Measurements from ENCODE around the gene IER5L.
A peak's percentile ranks its signal among the peaks of the same experiment; 100 is the strongest.
"Not testable (repeated sequence)": the region's sequence is repeated elsewhere in the genome, so short reads cannot be mapped to it uniquely, and the experiment has no call there.

IER5L gene

DNA sequence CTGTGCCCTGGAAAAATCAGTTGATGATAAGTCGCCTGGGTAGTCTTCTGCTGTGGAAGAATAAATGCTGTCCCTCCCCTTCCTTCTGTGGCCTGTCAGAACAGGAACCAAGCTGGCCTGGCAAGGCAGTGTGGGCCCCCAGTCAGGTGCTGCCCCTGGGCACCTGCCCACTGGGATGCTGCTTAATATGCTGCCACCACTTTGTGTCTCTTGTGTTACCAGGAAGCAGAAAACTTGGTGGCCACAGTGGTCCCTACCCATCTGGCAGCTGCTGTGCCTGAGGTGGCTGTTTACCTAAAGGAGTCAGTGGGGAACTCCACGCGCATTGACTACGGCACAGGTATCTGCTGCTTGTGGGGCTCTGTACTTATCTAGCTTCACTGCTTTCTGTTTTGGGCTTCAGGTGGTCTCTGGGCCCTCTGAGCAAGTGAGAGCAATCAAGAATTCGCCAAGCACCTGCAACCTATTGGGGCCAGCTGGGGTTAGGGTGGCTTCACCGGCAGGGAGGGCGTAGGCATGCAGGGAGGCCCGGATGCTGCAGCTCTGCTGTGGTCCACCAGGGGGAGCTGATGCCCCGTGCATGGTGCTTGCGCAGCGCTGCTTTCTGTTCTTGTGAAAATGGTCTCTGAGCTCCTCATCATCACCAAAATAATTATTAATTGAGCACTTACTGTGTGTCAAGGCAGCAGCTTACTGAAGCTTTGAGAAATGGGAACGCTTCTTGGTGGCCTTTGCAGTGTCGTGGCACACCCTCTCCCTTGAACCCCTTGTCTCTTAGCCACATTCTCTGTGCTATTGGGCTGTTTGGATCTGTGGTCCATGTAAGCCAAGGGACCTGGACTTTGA lies 46.5 kb downstream of the IER5L start:
- H3K36me3 ChIP-seq (ENCODE audit: insufficient read depth, low read depth, low read length), result peaks cover 70% of the 10 kb centered on the region
- no peaks in the 10 kb centered on the region for H3K9me3 ChIP-seq (ENCODE audit: insufficient read depth, low read depth, low read length)
- no peak overlapping the region for H3K27ac ChIP-seq (ENCODE audit: low read length)
- H3K4me1 ChIP-seq (ENCODE audit: insufficient read depth, low read length), result peaks cover 11% of the 10 kb centered on the region; the same call in 1 of the 2 replicates
- H3K9ac ChIP-seq (ENCODE audit: low read depth, low read length), result no peak overlapping the region
- H3K4me3 ChIP-seq (ENCODE audit: low read length), result no peak overlapping the region
- no peaks in the 10 kb centered on the region for H3K27me3 ChIP-seq (ENCODE audit: insufficient read depth, low read length)

DNA sequence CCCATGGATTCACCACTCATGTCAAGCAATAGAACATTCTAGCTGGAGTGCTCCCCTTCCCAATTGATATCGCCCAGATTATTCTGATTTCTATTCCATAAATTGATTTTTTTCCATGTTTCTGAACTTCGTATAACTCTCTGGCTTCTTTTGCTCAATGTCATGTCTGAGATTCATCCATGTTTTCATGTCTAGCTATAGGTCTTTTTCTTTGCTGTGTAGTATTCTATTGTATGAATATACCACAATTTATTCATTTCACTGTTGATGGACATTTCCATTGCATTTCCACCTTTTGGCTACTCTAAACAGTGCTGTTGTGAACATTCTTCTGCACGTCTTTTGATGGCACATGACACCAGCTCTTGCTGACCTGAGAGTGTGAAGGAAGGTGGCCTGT lies 47.3 kb downstream of the IER5L start:
- H3K9me3 ChIP-seq (ENCODE audit: insufficient read depth, low read depth, low read length), result no peaks in the 10 kb centered on the region
- peaks cover 66% of the 10 kb centered on the region for H3K36me3 ChIP-seq (ENCODE audit: insufficient read depth, low read depth, low read length)
- no peaks in the 10 kb centered on the region for H3K27me3 ChIP-seq (ENCODE audit: insufficient read depth, low read length)
- H3K4me1 ChIP-seq (ENCODE audit: insufficient read depth, low read length), result peaks cover 16% of the 10 kb centered on the region; the same call in 1 of the 2 replicates
- H3K4me3 ChIP-seq (ENCODE audit: low read length), result no peak overlapping the region
- H3K9ac ChIP-seq (ENCODE audit: low read depth, low read length), result no peak overlapping the region
- no peak overlapping the region for H3K27ac ChIP-seq (ENCODE audit: low read length)

DNA sequence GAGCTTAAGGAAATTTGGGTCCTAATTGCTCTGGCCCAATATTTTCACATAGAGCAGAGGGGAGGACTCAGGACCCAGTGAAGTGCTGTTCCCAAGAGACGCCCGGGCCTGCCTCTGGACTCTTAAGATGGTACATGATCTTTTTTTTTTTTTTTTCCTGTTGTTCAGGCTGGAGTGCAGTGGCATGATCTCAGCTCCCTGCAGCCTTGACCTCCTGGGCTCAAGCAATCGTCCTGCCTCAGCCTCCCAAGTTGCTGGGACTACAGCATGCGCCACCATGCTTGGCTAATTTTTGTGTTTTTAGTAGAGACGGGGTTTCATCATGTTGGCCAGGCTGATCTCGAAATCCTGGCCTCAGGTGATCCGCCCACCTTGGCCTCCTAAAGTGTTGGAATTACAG lies 47.8 kb downstream of the IER5L start:
- H3K4me1 ChIP-seq (ENCODE audit: insufficient read depth, low read length), result peaks cover 18% of the 10 kb centered on the region; the same call in 1 of the 2 replicates
- H3K27me3 ChIP-seq (ENCODE audit: insufficient read depth, low read length); H3K4me3 ChIP-seq (ENCODE audit: low read length); H3K27ac ChIP-seq (ENCODE audit: low read length); H3K9ac ChIP-seq (ENCODE audit: low read depth, low read length); H3K9me3 ChIP-seq (ENCODE audit: insufficient read depth, low read depth, low read length): not testable (repeated sequence)
- peaks cover 66% of the 10 kb centered on the region for H3K36me3 ChIP-seq (ENCODE audit: insufficient read depth, low read depth, low read length)

DNA sequence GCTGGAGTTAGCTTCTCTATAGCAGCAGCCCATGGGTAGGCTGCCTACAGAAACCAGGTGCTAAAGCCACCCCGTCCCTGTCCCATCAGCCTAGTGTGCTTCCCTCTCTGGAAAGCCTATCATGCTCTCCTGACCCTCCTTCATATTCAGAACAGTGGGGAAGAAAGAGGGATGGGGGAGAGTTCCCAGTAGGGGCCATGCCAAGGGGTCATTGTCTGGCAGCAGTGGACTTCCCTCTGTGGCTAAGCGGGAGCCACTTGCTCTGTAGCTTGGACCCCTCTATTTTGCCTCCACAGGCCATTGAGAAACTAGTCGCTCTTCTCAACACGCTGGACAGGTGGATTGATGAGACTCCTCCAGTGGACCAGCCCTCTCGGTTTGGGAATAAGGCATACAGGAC lies 49.4 kb downstream of the IER5L start:
- Histone ChIP-seq H3K36me3 (ENCODE audit: insufficient read depth, low read depth, low read length) (peaks cover 67% of the 10 kb centered on the region), H3K4me1 (ENCODE audit: insufficient read depth, low read length) (peaks cover 18% of the 10 kb centered on the region; the same call in 1 of the 2 replicates)

DNA sequence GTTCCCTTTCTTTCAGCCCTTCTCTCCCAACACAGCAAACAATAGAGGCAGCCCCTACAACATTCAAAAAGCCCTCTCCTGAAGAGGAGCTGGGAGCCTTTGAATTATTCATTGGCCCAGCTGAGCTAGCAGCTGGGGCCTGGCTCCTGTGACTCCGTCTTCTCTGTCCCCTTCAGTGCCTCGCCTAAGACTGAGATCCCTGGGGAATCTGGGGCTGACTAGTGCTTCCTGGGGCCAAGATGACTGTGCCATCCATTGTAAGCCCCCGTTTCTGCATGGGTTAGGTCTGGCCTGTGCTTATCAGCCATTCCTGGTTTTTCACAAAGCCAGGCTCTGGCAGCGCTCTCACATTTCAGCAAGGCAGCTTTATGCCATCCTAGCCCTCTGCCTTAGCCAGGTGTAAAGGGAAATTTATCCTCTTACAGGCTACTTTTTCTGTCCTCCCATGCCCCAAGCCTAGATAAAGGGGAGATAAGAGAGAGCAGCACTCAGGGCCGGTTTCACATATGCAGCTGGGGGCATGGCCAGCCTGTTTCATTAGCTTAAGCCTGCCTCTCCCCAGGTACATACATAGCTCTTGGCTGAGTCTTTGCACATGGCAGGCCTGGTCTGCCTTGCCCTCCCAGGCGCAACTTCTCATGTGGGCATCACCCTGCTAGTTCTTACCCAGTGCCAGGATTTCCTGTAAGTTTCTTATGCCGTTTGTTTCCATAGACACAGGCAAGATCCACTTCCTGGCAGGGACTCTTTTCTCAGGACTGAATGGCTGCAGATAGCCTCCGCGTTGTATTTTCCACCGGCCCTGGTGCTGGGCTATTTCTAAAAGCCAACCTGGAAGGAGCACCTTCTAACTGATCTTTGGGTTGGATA lies 51.1 kb downstream of the IER5L start:
- H3K4me3 ChIP-seq (ENCODE audit: low read length), result peak overlapping the region; percentile 40; the same call in 1 of the 2 replicates
- H3K9me3 ChIP-seq (ENCODE audit: insufficient read depth, low read depth, low read length), result no peaks in the 10 kb centered on the region
- no peaks in the 10 kb centered on the region for H3K27me3 ChIP-seq (ENCODE audit: insufficient read depth, low read length)
- peak overlapping the region; percentile 76 for H3K9ac ChIP-seq (ENCODE audit: low read depth, low read length)
- peaks cover 18% of the 10 kb centered on the region; the same call in 1 of the 2 replicates for H3K4me1 ChIP-seq (ENCODE audit: insufficient read depth, low read length)
- peaks cover 70% of the 10 kb centered on the region for H3K36me3 ChIP-seq (ENCODE audit: insufficient read depth, low read depth, low read length)
- H3K27ac ChIP-seq (ENCODE audit: low read length), result peak overlapping the region; percentile 75

More for the DNA sequence above, 49.4 kb downstream of the IER5L start:
- H3K27ac ChIP-seq (ENCODE audit: low read length), result no peak overlapping the region
- no peaks in the 10 kb centered on the region for H3K9me3 ChIP-seq (ENCODE audit: insufficient read depth, low read depth, low read length)
- no peaks in the 10 kb centered on the region for H3K27me3 ChIP-seq (ENCODE audit: insufficient read depth, low read length)
- no peak overlapping the region for H3K9ac ChIP-seq (ENCODE audit: low read depth, low read length)
- H3K4me3 ChIP-seq (ENCODE audit: low read length), result no peak overlapping the region

Data from iPS-20b (cell line).